ENCODE measurements around the gene USP2. TPM values are rescaled to one million over a fixed set of nuclear protein-coding genes. Genes with fewer than 3 reads are reported as not detected.

Gene USP2
- total RNA-seq, 2 donors from 2014 or later: 7.9 to 11.6 TPM

- intact Hi-C loops (cut with DNase I): loop anchor here (2.0 kb wide), 1 partner anchor 16 kb away; no protein-coding TSS in a partner anchor
- no peaks in the 10 kb centered on the region for H3K36me3 ChIP-seq
- no peak overlapping the region for H3K4me3 ChIP-seq
- peaks cover 19% of the 10 kb centered on the region for H3K4me1 ChIP-seq
- H3K9ac ChIP-seq (ENCODE audit: low read depth in 2 of 2, low read length in 2 of 2): no peak overlapping the region
- no peak for DNase-seq
- TF ChIP-seq CTCF (IDR thresholded peaks at IDR 0.05): no peak
- no peaks in the 10 kb centered on the region for H3K9me3 ChIP-seq
- no peak overlapping the region for H3K27ac ChIP-seq
- no peaks in the 10 kb centered on the region for H3K27me3 ChIP-seq
Measured at GRCh38 chr11:119372260-119373058, 9.0 kb downstream of the USP2 start.

GRCh38 chr11:119371778-119372182, 9.7 kb downstream of the USP2 start:
- H3K4me3 ChIP-seq: no peak overlapping the region
- no peak for DNase-seq
- H3K4me1 ChIP-seq: peaks cover 23% of the 10 kb centered on the region
- TF ChIP-seq CTCF (IDR thresholded peaks at IDR 0.05): no peak
- H3K36me3 ChIP-seq: no peaks in the 10 kb centered on the region
- no peak overlapping the region for H3K27ac ChIP-seq
- no peak overlapping the region for H3K9ac ChIP-seq (ENCODE audit: low read depth in 2 of 2, low read length in 2 of 2)
- intact Hi-C loops (cut with DNase I): loop anchor here (2.0 kb wide), 1 partner anchor 15 kb away; no protein-coding TSS in a partner anchor
- no peaks in the 10 kb centered on the region for H3K27me3 ChIP-seq
- H3K9me3 ChIP-seq: no peaks in the 10 kb centered on the region

- intact Hi-C loops (cut with DNase I): no loop called here
- Histone ChIP-seq H3K27me3 (no peaks in the 10 kb centered on the region), H3K4me3 (no peak overlapping the region), H3K9ac (ENCODE audit: low read depth in 2 of 2, low read length in 2 of 2) (peak overlapping the region in 1 of 2 donors; percentile 68), H3K27ac (peak overlapping the region; percentile 70), H3K9me3 (no peaks in the 10 kb centered on the region), H3K4me1 (peaks cover 23% of the 10 kb centered on the region), H3K36me3 (no peaks in the 10 kb centered on the region)
- no peak for DNase-seq
- TF ChIP-seq CTCF (IDR thresholded peaks at IDR 0.05): no peak
Measured at GRCh38 chr11:119371067-119371601, 10.4 kb downstream of the USP2 start.

- intact Hi-C loops (cut with DNase I): no loop called here
- Histone ChIP-seq H3K9me3 (no peaks in the 10 kb centered on the region), H3K27me3 (no peaks in the 10 kb centered on the region), H3K4me3 (no peak overlapping the region), H3K27ac (peak overlapping the region; percentile 70), H3K9ac (ENCODE audit: low read depth in 2 of 2, low read length in 2 of 2) (peak overlapping the region in 1 of 2 donors; percentile 68), H3K4me1 (peaks cover 25% of the 10 kb centered on the region), H3K36me3 (no peaks in the 10 kb centered on the region)
- DNase-seq: peak; percentile 66
- TF ChIP-seq CTCF (IDR thresholded peaks at IDR 0.05): no peak
Measured at GRCh38 chr11:119370486-119371046, 10.9 kb downstream of the USP2 start.

GRCh38 chr11:119369132-119369925, 12.2 kb downstream of the USP2 start:
- DNase-seq: peak; percentile 63
- Histone ChIP-seq H3K27ac (peak overlapping the region; percentile 70), H3K4me3 (no peak overlapping the region), H3K36me3 (no peaks in the 10 kb centered on the region), H3K9ac (ENCODE audit: low read depth in 2 of 2, low read length in 2 of 2) (peak overlapping the region in 1 of 2 donors; percentile 73), H3K27me3 (no peaks in the 10 kb centered on the region), H3K9me3 (no peaks in the 10 kb centered on the region), H3K4me1 (peaks cover 29% of the 10 kb centered on the region)
- intact Hi-C loops (cut with DNase I): no loop called here
- TF ChIP-seq CTCF (IDR thresholded peaks at IDR 0.05): no peak
